HG02571 (cell line): Measurements from ENCODE around the gene FEN1.

Experiments
- ATAC-seq: cut with Tn5 transposase; IDR thresholded peaks from one replicate; pipeline ENCODE4 v1.9.1; 2021; ENCODE audit warnings: mild to moderate bottlenecking, moderate library complexity; ENCODE audit not compliant: unreplicated experiment

The FEN1 gene

GRCh38 chr11:61815790-61816735, 23.4 kb downstream of the FEN1 start:
- peak; percentile 25 for ATAC-seq

DNA sequence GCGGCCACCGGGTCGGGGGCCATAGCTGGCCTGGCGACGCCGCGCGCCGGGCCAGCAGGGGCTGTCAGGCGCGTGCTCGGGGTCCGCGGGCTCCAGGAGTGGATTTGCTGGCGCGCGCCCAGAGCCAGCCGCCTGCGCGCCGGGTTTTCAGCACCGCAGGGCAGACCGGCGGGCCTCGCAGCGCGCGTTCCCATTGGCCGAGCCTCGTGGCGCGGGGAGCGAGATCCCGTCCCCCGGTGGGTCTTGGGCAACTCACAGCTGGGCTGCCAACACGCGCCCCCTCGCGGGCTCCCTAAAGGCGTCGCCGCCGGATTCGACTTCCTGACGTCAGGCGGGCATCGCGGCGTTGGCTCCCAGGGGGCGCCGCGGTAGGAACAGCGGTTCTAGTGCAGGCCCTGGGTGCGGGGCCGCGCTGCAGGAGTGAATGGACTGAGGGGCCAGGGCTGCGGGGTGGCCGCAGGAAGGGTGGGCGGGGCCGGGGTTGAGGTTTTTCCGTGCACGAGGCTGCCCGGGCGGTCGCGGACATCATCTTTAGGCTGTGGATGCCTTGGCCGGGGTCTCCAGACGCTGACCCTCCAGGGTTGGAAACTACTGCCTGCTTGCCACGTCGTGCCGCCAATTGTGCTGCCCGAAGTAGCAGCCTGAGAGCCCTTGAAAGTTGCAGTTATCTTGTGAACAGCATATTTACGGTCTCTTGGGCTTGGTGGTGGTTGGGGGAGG, 24.2 kb downstream of the FEN1 start, which contains the start of gene FADS1:
TSS of gene FADS1 (minus strand) at position 268 of the 720 bp plus-strand sequence. CDS start at position 194, 74 bp downstream.
- peak; percentile 37 for ATAC-seq

DNA sequence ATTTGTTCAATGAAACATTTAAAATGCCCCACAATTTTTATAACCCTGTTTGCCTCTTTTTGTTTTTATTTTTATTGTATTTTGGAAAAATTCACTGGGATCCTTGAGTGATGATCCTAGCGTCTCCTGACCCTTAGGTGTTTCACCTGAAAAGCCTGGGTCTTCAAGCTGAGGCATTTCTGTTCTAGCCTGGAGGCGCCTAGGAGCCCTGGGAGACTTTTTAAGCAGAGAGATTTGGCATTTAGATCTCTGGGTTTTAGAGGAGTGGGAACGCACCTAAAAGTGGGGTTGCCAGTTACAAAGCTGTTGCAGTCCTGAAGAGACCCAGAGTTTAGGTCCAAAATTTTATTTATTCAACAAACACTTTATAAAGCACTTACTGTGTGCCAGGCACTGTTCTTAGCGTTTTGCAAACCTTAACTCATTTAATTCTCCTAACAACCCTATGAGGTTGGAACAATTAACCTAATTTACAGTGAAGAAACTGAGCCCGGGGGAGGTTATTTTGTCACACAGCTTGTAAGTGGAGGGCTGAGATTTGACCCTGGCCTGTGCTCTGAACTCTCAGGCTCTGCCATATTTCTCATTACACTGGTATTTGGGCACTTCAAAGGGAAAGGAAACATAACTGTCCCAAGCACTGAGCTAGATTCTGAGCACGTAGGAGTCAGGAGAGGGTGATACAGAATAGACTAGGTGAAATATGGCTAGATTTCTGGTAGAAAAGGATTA, 24.9 kb downstream of the FEN1 start:
- ATAC-seq = no peak

DNA sequence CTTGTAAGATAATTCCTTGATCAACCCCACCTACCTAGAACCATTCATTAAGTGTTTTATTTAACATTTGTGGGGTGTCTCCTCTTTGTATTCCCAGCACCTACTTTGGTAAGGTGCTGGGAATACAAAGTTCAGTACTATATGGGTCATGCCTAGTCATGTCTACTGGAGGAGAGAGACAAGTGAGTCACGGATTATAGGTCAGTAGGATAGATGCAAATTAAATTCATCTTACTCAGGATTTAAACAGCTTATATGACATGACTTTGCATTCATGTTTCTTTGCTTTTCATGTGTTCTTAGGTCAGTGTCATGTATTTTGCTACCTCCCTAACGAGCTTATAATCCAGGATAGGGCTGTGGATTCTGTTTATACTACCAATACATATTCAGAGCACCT, 27.5 kb downstream of the FEN1 start:
- no peak for ATAC-seq

- ATAC-seq = peak; percentile 6
Observed at GRCh38 chr11:61826930-61827570, 34.3 kb downstream of the FEN1 start.

GRCh38 chr11:61827571-61828378, 35.1 kb downstream of the FEN1 start, which contains the start of gene FADS2:
TSS of gene FADS2 (plus strand) at chr11:61828300. CDS start at chr11:61828391, 91 bp downstream.
- ATAC-seq = peak; percentile 71

- ATAC-seq = peak; percentile 4
Observed at GRCh38 chr11:61828379-61828628, 35.6 kb downstream of the FEN1 start.

DNA sequence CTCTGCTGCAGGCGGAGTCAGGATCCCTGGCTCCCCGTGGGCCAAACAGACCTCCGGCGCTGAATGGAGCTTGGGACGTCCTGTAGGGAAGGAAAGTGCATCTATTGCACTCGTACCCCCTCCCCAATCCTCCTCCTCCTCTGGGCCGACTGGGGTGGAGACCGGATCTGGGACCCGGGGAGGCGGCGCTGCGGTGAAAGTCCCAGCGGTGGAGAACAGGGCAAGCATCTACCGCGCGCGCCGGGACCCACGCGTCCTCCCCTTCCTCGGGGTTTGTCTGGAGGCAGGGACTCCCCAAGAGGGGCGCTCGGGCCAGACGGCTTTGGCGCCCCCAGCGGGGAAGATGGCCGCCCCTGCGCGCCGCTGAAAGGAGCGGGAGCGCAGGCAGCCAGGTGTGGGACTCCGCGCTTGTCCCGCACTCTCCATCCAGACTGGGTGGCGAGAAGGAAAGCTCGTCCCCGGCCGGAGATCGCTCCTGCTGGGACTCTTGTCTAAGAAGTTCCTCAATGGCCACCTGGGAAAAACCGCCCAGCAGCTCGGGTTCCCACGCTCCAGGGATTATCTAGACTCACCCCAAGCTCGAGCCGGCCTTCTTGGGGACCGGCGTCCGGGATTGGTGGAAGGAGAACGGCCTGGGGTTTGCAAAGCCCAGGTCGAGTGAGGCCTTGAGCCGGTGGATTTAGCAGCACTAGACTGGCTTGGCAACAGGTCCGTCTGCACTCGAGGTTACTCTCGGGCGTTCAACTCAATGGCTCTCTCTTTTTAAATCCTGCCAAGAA, 36.1 kb downstream of the FEN1 start:
- ATAC-seq = peak; percentile 31

GRCh38 chr11:61829806-61830205, 37.1 kb downstream of the FEN1 start:
- ATAC-seq = no peak

DNA sequence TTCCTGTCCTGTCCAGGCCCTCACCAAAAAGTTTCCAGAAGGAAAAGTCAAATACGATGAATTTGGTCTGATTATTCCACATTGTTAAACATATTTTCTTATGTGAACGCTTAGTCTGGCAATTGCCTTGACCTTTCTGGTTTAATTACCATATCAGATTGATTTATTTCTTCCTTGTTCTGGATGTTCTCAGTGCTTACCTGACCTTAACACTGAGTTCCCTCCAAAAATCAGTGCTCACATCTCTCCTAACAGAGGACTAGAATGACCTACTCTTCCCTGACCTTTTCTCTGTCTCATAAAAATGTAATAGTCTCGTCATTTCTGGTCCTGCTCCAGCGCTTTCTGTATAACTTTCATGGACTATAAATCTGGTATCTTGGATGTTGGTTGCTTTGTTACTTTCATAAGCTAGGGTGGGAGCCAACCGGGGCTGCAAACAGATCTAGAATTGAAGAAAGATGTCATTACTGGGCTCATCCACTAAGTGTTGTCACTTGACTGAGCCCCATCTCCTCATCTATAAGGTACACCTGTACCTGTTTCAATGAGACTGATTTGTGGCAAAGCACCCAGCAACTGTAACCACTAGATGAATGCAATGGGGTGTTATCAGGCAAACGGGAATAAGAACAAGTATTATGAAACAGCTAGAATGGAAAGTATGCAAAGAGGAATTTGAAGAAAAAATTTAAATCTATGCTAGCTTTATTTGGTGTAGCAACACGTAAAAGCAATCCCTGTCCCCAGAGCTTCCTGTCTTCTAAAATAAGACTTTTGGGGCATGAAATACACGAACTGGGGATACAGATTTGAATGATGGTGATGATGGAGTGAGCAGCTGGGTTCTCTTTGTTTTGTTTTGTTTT, 37.8 kb downstream of the FEN1 start:
- ATAC-seq = no peak

DNA sequence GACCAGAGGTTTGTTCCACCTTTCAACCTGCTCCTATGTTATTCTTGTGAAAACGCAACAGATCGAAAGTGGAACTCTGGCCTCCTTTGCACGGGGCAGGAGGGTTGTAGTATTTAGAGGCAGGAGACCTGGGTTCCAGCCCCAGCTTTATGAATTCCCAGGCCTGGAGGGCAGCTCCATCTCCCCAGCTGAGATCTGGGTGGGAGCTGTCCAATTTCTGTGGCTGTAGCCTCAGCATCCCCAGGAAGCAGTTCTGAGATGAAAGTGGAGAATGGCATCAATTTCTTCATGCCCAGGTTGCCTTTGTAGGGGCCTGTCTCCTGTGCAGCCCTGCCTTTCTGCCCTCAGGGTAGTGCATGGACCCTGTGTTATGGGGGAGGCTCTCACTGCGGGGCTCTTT, 39.5 kb downstream of the FEN1 start:
- ATAC-seq = no peak

DNA sequence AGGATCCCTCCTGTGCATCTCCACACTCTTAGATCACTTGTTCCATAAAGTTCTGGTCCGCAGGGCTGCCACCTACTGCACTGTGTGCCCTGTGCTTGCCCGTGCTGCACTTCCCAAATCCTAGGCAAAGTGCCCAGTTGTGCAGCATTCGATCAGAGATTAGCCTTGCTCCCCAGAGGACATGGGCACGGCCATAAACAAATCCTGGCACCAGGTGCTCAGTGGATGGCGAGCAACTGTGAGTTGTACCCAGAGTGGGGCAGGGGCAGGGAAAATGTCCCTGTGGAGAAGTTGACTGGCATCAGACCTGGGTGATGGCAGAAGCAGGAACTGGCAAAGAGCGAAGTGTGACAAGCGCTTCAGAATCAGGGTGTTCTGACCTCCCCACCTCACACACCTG, 40.0 kb downstream of the FEN1 start:
- no peak for ATAC-seq

- ATAC-seq = no peak
Observed at GRCh38 chr11:61833471-61833870, 40.8 kb downstream of the FEN1 start.

- no peak for ATAC-seq
Observed at GRCh38 chr11:61833926-61834277, 41.2 kb downstream of the FEN1 start.

DNA sequence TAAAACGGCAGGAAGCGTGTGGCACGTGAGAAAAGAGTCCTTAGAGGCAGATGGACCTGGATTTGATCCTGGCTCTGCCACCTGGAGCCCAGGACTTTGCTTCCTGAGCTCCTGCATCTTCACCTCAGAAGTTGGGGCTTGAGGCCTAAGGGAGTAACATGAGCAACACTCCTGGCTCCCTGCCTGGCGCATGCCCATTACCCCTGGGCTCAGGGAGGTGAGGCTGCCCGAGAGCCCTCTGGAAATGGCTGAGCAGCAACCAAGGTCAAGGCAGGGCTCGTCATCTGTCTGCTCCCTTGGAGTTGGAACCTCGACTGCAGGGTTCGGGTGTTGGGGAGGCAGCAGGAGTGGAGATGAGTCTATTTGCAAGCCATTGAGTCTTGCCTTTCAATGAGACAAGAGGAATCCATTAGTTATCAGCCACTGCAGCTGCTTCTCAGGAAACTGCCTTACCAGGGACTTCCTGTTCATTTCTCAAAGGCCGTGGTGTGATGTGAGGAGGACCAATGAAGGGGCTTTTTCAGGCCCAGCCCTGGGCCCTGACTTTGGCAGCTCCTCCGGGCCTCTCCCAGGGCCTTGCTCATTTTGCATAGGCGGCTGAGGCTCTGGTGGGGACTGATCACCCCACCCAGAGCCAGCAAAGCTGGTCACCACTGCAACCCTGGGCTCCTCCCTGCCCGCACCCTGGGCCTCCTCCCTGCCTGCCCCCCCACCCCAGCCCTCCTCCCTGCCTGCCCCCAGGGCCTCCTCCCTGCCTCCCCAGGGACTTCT, 41.8 kb downstream of the FEN1 start:
- peak; percentile 85 for ATAC-seq

GRCh38 chr11:61836193-61836592, 43.5 kb downstream of the FEN1 start:
- ATAC-seq = no peak

DNA sequence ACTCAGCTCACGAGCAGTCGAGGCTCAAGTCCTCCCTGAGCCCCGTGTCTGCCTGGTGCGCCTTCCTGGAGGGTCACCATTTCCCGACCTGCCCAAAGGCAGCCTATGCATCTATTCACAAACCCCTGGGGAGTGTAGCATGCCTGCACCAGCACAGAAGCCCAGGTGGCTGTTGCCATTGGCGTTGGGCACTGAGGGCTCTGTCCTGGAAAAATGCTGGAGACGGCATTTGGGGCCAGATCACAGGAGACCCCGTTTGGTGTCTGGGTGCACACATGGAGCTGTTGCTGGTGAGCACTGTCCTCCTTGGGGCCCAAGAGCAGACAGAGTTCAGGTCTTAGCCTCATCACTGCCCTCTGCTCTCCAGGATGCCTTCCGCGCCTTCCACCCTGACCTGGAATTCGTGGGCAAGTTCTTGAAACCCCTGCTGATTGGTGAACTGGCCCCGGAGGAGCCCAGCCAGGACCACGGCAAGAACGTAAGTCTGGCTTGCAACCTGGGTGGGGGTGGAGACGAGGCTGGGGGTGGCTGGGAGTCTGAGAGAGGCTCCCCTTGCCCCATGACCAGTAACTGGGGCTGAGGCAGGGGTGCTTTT, 44.8 kb downstream of the FEN1 start:
- no peak for ATAC-seq
